H1 (cell line): ENCODE measurements around the gene HTD2. TPM values are rescaled to one million over a fixed set of nuclear protein-coding genes. Genes with fewer than 3 reads are reported as not detected.

ENCODE experiments used
- BCL11A ChIP-seq, 2 experiments: IDR thresholded peaks; one replicate each; pipeline ENCODE4 v1.6.1; 2011; ENCODE audit warnings: low read depth in 2 of 2, low read length in 2 of 2, mild to moderate bottlenecking in 2 of 2
- CBX5 ChIP-seq: fragments of 300-800, 300-1000 bp; sonication (generic); IDR thresholded peaks from 2 replicates; pipeline ENCODE4 v1.7.1; 2016; ENCODE audit warnings: antibody characterized with exemption, low read length, low read depth
- CHD1 ChIP-seq: IDR thresholded peaks from 2 replicates; pipeline ENCODE4 v1.6.1; 2012; ENCODE audit warnings: low read depth, low read length, improper control_type of control experiment
- EGR1 ChIP-seq: IDR thresholded peaks from 2 replicates; pipeline ENCODE4 v1.6.1; 2011; ENCODE audit warnings: low read depth, low read length, borderline replicate concordance
- KDM5A ChIP-seq: fragments of 200-600 bp; IDR thresholded peaks from 2 replicates; pipeline ENCODE4 v1.7.1; 2012; ENCODE audit warnings: mild to moderate bottlenecking, low read length, inconsistent platforms, mixed read lengths
- SIN3A ChIP-seq, 2 experiments: IDR thresholded peaks in 1 of 2; conservative IDR thresholded peaks in 1 of 2; 2 replicates each; pipeline ENCODE4 v1.6.1; 2011 to 2012; ENCODE audit warnings: low read length in 2 of 2, improper control_type of control experiment in 1 of 2, low read depth in 1 of 2, mild to moderate bottlenecking in 1 of 2
- SP1 ChIP-seq: IDR thresholded peaks from 2 replicates; pipeline ENCODE4 v1.6.1; 2011; ENCODE audit warnings: low read depth, low read length
- SP4 ChIP-seq: IDR thresholded peaks from 2 replicates; pipeline ENCODE4 v1.6.1; 2012; ENCODE audit warnings: low read length, inconsistent platforms
- polyA plus RNA-seq, 7 experiments: library from polyadenylated mRNA; depleted of rRNA in 3 of 7; stranded (reverse) in 5 of 7; unstranded in 2 of 7; fragments of >200 nt in 5 of 7; fragments of 200-250 nt in 2 of 7; gene quantifications; 1 replicate in 5 of 7; 2 replicates in 1 of 7; 4 replicates in 1 of 7; pipeline versions ENCODE4 v1.2.1 to v1.2.3, GENCODE V29; 2011 to 2013; ENCODE audit warnings: missing spikeins in 2 of 7, mixed read lengths in 2 of 7
- total RNA-seq: library from RNA; stranded (reverse); fragmentation: NEBNext Ultra II Directional; extraction: Animal tissue kit (Norgen Biotek cat#: 25700); gene quantifications from 2 replicates; pipeline ENCODE4 v1.2.1, GENCODE V29; 2021
- TF ChIP-seq, protein P1 (sequence below): fragments of 300-600 bp; sonication (generic); IDR thresholded peaks from 2 replicates; pipeline ENCODE4 v1.7.1; 2012; ENCODE audit warnings: low read length, moderate library complexity, mild to moderate bottlenecking, inconsistent platforms; ENCODE audit not compliant: insufficient replicate concordance

The HTD2 gene
- total and polyA plus RNA-seq, 2 of the 8 experiments (the other 6 are each of a cell fraction or from before 2014, with no cell fraction given), result 8.8 to 10.8 TPM

- TF ChIP-seq, protein P1, sequence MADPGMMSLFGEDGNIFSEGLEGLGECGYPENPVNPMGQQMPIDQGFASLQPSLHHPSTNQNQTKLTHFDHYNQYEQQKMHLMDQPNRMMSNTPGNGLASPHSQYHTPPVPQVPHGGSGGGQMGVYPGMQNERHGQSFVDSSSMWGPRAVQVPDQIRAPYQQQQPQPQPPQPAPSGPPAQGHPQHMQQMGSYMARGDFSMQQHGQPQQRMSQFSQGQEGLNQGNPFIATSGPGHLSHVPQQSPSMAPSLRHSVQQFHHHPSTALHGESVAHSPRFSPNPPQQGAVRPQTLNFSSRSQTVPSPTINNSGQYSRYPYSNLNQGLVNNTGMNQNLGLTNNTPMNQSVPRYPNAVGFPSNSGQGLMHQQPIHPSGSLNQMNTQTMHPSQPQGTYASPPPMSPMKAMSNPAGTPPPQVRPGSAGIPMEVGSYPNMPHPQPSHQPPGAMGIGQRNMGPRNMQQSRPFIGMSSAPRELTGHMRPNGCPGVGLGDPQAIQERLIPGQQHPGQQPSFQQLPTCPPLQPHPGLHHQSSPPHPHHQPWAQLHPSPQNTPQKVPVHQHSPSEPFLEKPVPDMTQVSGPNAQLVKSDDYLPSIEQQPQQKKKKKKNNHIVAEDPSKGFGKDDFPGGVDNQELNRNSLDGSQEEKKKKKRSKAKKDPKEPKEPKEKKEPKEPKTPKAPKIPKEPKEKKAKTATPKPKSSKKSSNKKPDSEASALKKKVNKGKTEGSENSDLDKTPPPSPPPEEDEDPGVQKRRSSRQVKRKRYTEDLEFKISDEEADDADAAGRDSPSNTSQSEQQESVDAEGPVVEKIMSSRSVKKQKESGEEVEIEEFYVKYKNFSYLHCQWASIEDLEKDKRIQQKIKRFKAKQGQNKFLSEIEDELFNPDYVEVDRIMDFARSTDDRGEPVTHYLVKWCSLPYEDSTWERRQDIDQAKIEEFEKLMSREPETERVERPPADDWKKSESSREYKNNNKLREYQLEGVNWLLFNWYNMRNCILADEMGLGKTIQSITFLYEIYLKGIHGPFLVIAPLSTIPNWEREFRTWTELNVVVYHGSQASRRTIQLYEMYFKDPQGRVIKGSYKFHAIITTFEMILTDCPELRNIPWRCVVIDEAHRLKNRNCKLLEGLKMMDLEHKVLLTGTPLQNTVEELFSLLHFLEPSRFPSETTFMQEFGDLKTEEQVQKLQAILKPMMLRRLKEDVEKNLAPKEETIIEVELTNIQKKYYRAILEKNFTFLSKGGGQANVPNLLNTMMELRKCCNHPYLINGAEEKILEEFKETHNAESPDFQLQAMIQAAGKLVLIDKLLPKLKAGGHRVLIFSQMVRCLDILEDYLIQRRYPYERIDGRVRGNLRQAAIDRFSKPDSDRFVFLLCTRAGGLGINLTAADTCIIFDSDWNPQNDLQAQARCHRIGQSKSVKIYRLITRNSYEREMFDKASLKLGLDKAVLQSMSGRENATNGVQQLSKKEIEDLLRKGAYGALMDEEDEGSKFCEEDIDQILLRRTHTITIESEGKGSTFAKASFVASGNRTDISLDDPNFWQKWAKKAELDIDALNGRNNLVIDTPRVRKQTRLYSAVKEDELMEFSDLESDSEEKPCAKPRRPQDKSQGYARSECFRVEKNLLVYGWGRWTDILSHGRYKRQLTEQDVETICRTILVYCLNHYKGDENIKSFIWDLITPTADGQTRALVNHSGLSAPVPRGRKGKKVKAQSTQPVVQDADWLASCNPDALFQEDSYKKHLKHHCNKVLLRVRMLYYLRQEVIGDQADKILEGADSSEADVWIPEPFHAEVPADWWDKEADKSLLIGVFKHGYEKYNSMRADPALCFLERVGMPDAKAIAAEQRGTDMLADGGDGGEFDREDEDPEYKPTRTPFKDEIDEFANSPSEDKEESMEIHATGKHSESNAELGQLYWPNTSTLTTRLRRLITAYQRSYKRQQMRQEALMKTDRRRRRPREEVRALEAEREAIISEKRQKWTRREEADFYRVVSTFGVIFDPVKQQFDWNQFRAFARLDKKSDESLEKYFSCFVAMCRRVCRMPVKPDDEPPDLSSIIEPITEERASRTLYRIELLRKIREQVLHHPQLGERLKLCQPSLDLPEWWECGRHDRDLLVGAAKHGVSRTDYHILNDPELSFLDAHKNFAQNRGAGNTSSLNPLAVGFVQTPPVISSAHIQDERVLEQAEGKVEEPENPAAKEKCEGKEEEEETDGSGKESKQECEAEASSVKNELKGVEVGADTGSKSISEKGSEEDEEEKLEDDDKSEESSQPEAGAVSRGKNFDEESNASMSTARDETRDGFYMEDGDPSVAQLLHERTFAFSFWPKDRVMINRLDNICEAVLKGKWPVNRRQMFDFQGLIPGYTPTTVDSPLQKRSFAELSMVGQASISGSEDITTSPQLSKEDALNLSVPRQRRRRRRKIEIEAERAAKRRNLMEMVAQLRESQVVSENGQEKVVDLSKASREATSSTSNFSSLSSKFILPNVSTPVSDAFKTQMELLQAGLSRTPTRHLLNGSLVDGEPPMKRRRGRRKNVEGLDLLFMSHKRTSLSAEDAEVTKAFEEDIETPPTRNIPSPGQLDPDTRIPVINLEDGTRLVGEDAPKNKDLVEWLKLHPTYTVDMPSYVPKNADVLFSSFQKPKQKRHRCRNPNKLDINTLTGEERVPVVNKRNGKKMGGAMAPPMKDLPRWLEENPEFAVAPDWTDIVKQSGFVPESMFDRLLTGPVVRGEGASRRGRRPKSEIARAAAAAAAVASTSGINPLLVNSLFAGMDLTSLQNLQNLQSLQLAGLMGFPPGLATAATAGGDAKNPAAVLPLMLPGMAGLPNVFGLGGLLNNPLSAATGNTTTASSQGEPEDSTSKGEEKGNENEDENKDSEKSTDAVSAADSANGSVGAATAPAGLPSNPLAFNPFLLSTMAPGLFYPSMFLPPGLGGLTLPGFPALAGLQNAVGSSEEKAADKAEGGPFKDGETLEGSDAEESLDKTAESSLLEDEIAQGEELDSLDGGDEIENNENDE, result no peak
- peak in 1 of 2 experiments; percentile 23; a peak in 1 of 4 replicates for TF ChIP-seq SIN3A (conservative IDR thresholded peaks at IDR 0.05 in 1 of 2, IDR thresholded peaks at IDR 0.05 in 1 of 2; ENCODE audit: low read depth in 1 of 2, low read length in 2 of 2)
- TF ChIP-seq SP1, result peak; percentile 64; the same call in 1 of the 2 replicates
- TF ChIP-seq CBX5, result no peak
- no peak for TF ChIP-seq BCL11A (IDR thresholded peaks at IDR 0.05; ENCODE audit: low read depth in 2 of 2, low read length in 2 of 2)
- no peak for TF ChIP-seq CHD1
- TF ChIP-seq SP4, result no peak
- peak; percentile 40; the same call in 1 of the 2 replicates for TF ChIP-seq EGR1
- 0 out of 2 replicates have a peak, but pooled peaks have one; percentile 41 for TF ChIP-seq KDM5A
These were observed at the start of gene HTD2, which contains the start of gene RPP14 (continued) for GRCh38 chr3:58305882-58306711.
